ENCODE data around the gene ZSCAN22. TPM values are rescaled to one million over a fixed set of nuclear protein-coding genes. Genes with fewer than 3 reads are reported as not detected.

Gene ZSCAN22
- total RNA-seq, 2 donors from 2014 or later, result 3.0 to 3.7 TPM

DNA sequence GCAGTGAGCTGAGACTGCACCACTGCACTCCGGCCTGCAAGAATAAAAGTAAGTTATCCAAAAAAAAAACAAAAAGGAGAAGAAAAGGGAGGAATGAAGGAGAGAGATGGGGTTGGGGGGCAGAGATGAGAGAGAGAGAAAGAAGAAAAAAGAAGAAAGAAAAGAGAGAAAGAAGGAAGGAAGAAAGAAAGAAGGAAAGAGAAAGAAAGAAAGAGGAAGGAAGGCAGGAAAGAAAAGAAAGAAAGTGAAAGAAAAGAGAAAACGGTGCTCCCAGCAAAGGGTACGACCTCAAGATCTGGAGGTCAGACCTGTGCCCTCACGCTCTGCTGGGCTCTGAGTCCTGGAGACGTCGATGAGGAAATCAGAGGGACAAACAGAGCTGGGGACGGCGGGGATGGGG, 22.8 kb downstream of the ZSCAN22 start:
- Histone ChIP-seq H3K27ac (no peak overlapping the region), H3K4me3 (no peak overlapping the region), H3K4me1 (no peaks in the 10 kb centered on the region), H3K36me3 (no peaks in the 10 kb centered on the region), H3K9ac (ENCODE audit: low read depth in 2 of 2, low read length in 2 of 2) (no peak overlapping the region), H3K27me3 (peaks cover 14% of the 10 kb centered on the region), H3K9me3 (no peaks in the 10 kb centered on the region)
- TF ChIP-seq, protein P1, sequence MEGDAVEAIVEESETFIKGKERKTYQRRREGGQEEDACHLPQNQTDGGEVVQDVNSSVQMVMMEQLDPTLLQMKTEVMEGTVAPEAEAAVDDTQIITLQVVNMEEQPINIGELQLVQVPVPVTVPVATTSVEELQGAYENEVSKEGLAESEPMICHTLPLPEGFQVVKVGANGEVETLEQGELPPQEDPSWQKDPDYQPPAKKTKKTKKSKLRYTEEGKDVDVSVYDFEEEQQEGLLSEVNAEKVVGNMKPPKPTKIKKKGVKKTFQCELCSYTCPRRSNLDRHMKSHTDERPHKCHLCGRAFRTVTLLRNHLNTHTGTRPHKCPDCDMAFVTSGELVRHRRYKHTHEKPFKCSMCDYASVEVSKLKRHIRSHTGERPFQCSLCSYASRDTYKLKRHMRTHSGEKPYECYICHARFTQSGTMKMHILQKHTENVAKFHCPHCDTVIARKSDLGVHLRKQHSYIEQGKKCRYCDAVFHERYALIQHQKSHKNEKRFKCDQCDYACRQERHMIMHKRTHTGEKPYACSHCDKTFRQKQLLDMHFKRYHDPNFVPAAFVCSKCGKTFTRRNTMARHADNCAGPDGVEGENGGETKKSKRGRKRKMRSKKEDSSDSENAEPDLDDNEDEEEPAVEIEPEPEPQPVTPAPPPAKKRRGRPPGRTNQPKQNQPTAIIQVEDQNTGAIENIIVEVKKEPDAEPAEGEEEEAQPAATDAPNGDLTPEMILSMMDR (IDR thresholded peaks at IDR 0.05), result no peak
- no peak for DNase-seq
- intact Hi-C loops (cut with DNase I), result no loop called here

DNA sequence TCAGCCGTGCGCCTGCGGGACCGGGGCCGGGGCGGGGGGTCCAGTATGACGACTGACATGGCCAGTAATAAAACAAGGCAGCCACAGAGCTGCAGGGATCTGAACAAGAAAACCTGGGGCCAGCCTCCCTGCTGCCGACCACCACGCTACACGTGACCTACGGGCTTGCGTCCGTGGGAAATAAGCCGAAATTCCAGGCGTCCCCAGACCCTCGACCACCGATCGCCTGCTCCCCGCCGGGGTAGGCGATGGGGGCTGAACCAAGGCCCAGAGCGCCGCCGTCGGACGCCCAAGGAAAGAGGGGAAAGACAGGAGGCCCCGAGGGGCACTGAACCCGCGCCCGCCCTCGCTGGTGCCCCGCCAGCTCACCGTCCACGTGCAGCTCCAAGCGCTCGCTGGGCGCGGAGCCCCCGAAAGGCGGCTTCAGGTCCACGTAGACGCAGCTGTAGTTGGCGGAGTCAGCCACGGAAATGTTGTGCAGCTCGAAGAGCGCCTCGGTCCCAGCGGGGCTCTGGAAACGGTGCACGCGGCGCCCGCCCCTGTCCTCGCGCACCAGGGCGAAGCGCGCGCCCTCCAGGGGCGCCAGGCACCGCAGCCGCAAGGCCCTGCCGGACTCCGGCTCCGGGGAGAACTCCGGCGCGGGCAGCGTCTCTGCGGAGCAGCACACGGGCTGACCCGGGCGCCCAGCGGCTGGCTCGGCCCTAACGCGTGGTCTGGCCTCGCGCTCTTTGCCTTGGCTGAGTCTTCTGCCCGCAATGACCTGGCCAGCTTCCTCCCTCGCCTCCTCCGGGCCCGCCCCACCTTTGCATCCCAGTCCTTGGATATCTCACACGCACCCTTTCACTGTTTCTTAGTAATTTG, 23.4 kb downstream of the ZSCAN22 start:
- DNase-seq, result no peak
- Histone ChIP-seq H3K4me3 (no peak overlapping the region), H3K27ac (no peak overlapping the region), H3K27me3 (peaks cover 14% of the 10 kb centered on the region), H3K9me3 (no peaks in the 10 kb centered on the region), H3K9ac (ENCODE audit: low read depth in 2 of 2, low read length in 2 of 2) (no peak overlapping the region), H3K4me1 (no peaks in the 10 kb centered on the region), H3K36me3 (no peaks in the 10 kb centered on the region)
- TF ChIP-seq, protein P1 (IDR thresholded peaks at IDR 0.05), result no peak
- intact Hi-C loops (cut with DNase I), result no loop called here

DNA sequence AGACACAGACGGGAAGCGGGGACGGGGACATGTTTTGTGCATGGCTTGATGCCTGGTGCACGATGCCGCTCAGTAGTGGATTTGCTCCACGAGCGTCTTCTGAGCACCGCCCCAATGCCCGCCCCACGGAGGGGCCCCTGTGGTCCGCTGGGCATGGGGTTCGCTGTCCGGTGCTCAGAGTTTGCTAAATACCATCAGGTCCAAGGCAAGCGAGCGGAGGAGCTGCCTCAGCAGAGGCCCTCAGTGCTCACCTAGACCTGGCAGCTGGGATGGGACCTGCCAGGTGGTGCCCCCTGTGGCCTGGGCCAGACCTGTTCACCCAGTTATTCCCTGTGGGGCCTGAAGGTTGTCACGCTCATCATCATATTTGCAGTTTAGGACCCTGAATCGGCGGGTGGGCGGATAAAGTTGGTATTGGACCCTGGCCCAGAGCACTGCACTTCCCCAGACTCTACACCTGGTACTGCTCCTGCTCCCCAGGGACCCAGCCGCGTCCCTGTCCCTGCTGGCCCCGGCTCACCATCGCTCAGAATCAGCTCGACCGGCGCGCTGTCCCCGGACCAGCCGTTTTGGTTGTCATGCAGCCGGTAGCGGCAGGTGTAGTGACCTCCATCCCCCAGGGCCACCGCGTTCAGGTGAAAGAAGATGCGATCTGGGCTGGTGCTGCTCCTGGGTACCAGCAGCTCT, 24.2 kb downstream of the ZSCAN22 start:
- H3K27me3 ChIP-seq, result peaks cover 16% of the 10 kb centered on the region
- no peak for DNase-seq
- H3K4me1 ChIP-seq, result no peaks in the 10 kb centered on the region

DNA sequence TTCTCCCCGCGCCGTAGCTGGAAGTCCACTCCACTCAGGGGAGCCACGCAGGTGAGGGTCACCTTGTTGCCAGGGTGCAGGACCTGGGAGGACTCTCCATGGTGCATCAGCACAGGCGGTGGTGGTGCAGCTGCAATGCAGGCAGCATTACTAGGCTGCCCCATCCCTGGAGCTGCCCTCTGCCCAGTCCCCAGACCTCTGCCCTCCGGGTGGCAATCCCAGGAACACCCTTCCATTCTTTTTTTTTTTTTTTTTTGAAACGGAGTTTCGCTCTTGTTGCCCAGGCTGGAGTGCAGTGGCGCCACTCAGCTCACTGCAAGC, 24.7 kb downstream of the ZSCAN22 start:
- TF ChIP-seq, protein P1 (IDR thresholded peaks at IDR 0.05), result no peak
- intact Hi-C loops (cut with DNase I), result no loop called here
- Histone ChIP-seq H3K9ac (ENCODE audit: low read depth in 2 of 2, low read length in 2 of 2) (no peak overlapping the region), H3K9me3 (no peaks in the 10 kb centered on the region), H3K27me3 (peaks cover 19% of the 10 kb centered on the region), H3K27ac (no peak overlapping the region), H3K36me3 (no peaks in the 10 kb centered on the region), H3K4me1 (no peaks in the 10 kb centered on the region), H3K4me3 (no peak overlapping the region)
- DNase-seq, result no peak

More for the DNA sequence above, 24.2 kb downstream of the ZSCAN22 start:
- Histone ChIP-seq H3K36me3 (no peaks in the 10 kb centered on the region), H3K9me3 (no peaks in the 10 kb centered on the region), H3K27ac (no peak overlapping the region), H3K4me3 (no peak overlapping the region), H3K9ac (ENCODE audit: low read depth in 2 of 2, low read length in 2 of 2) (no peak overlapping the region)
- TF ChIP-seq, protein P1 (IDR thresholded peaks at IDR 0.05), result no peak
- intact Hi-C loops (cut with DNase I), result no loop called here

DNA sequence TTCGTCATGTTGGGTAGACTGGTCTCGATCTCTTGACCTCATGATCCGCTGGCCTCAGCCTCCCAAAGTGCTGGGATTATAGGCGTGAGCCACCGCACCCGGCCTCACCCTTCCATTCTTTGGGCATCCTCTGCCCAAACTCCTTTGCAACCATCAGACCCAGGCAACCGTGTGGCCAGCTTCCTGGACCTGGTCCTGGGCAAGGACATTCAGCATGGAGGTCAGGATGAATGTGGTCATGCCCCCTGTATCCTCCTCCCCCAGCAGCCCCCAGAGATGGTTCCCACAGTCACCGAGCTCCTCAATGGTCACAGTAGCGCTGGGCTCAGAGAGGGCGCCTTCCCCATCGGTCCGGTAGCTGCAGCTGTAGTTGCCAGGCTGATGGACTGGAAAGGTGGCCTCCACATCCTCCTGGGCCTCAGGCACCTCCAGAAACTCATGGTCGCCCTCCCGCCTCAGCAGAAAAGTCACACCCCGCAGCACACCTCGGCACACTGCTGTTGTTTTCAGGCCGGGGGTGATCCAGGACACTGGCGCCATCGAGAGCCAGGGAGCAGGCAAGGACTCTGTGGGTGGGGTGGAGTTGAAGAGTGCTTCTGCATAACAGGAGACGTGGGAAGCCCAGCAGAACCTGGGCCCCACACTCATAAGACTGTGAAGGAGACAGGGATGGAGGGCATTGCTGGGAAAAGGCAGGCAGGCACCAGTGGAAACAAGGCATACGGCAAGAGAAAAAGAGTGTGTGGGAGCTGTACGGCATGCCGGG, 25.4 kb downstream of the ZSCAN22 start:
- Histone ChIP-seq H3K9me3 (no peaks in the 10 kb centered on the region), H3K4me1 (no peaks in the 10 kb centered on the region), H3K27me3 (peaks cover 15% of the 10 kb centered on the region), H3K36me3 (no peaks in the 10 kb centered on the region), H3K9ac (ENCODE audit: low read depth in 2 of 2, low read length in 2 of 2) (no peak overlapping the region), H3K4me3 (no peak overlapping the region), H3K27ac (no peak overlapping the region)
- no peak for DNase-seq
- TF ChIP-seq, protein P1 (IDR thresholded peaks at IDR 0.05), result no peak
- intact Hi-C loops (cut with DNase I), result no loop called here
